Measurements from ENCODE around the gene CCL19. TPM values are rescaled to one million over a fixed set of nuclear protein-coding genes. Genes with fewer than 3 reads are reported as not detected.

CCL19 gene
- total RNA-seq, 2 donors from 2014 or later = not detected

DNA sequence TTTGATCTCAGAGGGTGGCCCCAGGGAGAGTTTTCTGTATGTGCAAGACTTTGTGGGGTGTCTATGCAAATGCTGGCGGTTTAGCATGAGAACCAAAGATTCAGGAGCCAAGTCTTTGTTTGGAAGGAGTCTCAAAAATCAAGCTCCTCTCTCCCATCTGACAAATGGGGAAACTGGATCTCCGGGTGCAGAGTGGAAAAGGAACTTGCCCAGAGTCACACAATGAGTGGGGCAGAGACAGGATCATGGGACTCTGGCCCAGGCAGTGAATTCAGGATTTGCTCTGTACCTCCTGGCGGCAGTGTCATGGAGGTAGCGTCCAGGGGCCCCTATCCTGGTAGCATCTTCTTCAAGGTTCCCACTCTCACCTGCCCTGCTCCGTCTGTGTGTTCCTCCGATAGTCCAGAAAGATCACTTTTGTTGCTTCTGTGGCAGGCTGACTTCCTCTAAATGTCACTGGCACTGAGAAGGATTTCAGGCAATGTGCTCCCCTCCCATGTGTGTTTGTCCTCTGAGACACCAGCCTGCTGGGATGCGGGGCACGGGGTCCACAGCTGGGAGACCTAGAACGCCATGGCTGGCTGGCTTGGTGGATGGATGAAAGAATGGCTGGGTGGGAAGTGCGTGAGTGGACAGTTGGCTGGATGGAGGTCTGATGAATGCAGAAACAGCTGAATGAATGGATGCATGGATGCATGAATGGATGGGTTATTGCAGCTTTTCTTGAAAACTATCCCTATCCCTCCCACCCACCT is 3.6 kb downstream of the CCL19 start:
- Mint-ChIP-seq H3K9me3 (no peaks in the 10 kb centered on the region), H3K36me3 (no peaks in the 10 kb centered on the region), H3K27me3 (no peaks in the 10 kb centered on the region), H3K4me1 (ENCODE audit: low read depth in 2 of 2) (peaks cover 16 to 24% of the 10 kb centered on the region in 2 donors), H3K4me3 (no peak overlapping the region), H3K27ac (no peak overlapping the region)
- ATAC-seq (no peak), DNase-seq (ENCODE audit: low spot score) (no peak)

DNA sequence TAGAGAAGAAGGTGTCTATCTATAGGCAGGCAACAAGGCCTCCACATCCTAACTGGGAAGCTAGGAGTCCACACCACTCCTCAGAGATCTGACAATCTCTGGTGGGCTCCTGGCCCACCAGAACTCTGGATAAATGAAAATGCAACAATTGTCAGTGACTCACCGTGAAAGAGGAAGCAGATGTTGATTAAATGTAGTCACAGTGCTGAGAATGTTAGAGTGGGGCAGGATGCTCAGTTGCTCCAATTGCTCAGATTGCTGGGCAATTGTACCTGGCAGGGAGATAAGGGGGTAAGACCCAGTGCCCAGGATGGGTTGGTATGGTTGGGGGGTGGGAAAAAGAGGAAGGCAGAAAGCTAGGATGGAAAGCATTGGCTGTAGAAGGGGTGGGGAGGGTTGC is 4.3 kb downstream of the CCL19 start:
- Mint-ChIP-seq H3K4me1 (ENCODE audit: low read depth in 2 of 2) (peaks cover 16 to 24% of the 10 kb centered on the region in 2 donors), H3K36me3 (no peaks in the 10 kb centered on the region), H3K27ac (no peak overlapping the region), H3K4me3 (no peak overlapping the region), H3K27me3 (no peaks in the 10 kb centered on the region), H3K9me3 (no peaks in the 10 kb centered on the region)
- no peak for ATAC-seq
- no peak for DNase-seq (ENCODE audit: low spot score)

DNA sequence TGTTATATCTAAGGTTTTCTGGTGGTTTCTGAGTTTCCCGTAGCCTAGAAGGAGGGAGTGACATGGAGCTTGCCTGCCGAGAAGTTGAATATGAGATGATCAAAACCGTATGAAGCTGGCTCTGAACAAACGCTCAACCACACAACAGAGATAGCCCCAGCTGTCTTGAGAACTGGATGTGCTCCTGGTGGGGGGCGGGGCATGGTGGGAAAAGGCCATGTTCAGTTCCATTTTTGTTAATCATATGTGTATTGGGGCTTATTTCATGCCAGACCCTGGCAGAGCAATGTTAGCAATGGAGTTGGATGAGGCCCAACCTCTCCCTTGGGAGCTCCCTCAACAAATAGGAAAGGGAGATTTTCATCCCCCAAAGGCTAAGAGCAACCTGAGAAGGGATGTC is 4.8 kb downstream of the CCL19 start:
- Mint-ChIP-seq H3K27me3 (no peaks in the 10 kb centered on the region), H3K27ac (no peak overlapping the region), H3K4me1 (ENCODE audit: low read depth in 2 of 2) (peaks cover 14 to 24% of the 10 kb centered on the region in 2 donors), H3K9me3 (no peaks in the 10 kb centered on the region), H3K4me3 (no peak overlapping the region), H3K36me3 (no peaks in the 10 kb centered on the region)
- ATAC-seq (no peak), DNase-seq (ENCODE audit: low spot score) (no peak)

DNA sequence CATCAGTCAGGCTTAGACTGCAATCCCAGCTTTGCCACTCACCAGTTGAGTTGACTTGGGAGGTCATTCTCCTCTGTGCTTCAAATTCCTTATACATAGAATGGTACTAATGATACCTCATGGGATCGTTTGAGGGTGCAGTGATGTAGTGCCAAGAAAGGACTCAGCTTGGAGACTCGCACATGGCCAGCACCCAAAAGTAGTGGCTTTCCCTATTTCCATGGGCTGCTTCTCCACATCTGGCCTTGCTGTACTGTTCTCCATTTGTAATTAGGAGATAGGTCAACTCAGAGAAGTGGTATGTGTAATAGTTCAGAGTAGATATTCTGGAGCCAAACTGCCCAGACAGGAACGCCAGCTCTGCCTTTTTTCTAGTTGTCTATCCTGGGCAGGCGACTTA is 5.5 kb downstream of the CCL19 start:
- H3K27ac Mint-ChIP-seq = no peak overlapping the region
- DNase-seq (ENCODE audit: low spot score) = no peak
- H3K9me3 Mint-ChIP-seq = no peaks in the 10 kb centered on the region
- H3K27me3 Mint-ChIP-seq = no peaks in the 10 kb centered on the region
- ATAC-seq = no peak
- H3K36me3 Mint-ChIP-seq = no peaks in the 10 kb centered on the region
- peaks cover 13 to 24% of the 10 kb centered on the region in 2 donors for H3K4me1 Mint-ChIP-seq (ENCODE audit: low read depth in 2 of 2)
- no peak overlapping the region for H3K4me3 Mint-ChIP-seq

DNA sequence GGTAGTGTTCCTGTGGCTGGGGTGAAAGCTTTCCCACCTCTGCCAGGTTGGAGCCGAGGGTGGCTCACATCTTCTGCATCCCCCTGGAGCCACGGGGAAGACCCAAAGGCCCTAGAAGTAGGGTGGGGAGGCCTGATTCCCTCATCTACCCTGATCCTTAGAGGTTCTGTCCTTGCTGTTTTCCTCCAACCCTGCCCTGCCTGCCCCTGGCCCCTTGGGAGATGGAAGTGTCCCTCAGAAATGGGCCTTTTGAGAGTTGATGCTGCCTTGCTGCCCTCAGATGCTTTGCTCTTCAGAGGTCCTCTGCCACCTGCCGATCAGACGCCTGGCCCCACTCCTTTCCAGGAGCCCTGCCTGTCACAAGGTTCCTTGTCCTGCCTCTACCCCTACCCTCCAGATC is 6.3 kb downstream of the CCL19 start:
- no peak for ATAC-seq
- no peak overlapping the region for H3K4me3 Mint-ChIP-seq
- H3K9me3 Mint-ChIP-seq = no peaks in the 10 kb centered on the region
- no peak overlapping the region for H3K27ac Mint-ChIP-seq
- peaks cover 13 to 24% of the 10 kb centered on the region in 2 donors for H3K4me1 Mint-ChIP-seq (ENCODE audit: low read depth in 2 of 2)
- H3K36me3 Mint-ChIP-seq = no peaks in the 10 kb centered on the region
- DNase-seq (ENCODE audit: low spot score) = no peak
- H3K27me3 Mint-ChIP-seq = no peaks in the 10 kb centered on the region

DNA sequence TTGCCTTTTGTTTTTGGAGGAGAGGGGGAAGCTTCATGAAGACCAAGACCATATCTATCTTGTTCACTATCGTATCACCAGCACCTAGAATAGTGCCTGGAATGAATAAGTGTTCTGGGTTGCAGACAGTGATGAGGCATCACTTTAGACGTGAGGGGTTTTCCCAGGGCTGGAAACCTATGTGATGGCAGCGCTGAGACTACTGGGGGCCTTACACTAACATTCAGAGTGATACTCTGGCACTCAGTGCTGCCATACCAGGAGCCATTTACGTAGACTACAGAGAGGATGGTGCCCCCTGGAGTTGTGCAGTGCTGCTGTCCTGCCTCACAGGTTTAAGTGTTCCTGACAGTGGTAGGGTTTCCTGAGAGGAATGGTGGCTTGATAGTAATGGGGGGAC is 6.9 kb downstream of the CCL19 start:
- no peak for DNase-seq (ENCODE audit: low spot score)
- peaks cover 13 to 24% of the 10 kb centered on the region in 2 donors for H3K4me1 Mint-ChIP-seq (ENCODE audit: low read depth in 2 of 2)
- no peaks in the 10 kb centered on the region for H3K9me3 Mint-ChIP-seq
- no peak overlapping the region for H3K27ac Mint-ChIP-seq
- no peaks in the 10 kb centered on the region for H3K27me3 Mint-ChIP-seq
- peak in 1 of 2 donors; percentile 83 for ATAC-seq
- H3K4me3 Mint-ChIP-seq = no peak overlapping the region
- no peaks in the 10 kb centered on the region for H3K36me3 Mint-ChIP-seq

DNA sequence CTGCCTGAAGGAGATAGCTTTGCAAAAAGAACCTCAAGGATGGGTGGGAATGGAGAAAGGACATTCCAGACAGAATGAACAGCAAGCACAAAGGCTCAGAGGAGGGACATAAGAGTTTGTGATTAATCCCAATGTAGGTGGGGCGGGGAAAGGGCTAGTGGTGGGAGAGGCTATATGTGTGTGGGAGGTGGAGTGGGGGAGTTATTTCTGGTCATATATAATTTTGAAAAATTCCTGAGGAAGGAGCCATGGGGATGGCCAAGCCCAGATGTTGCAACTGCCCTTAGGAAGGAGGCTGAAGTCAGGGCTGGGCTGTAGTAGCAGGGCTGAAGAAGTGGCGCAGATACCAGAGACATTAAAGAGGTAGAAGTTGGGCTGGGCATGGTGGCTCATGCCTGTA is 15.2 kb downstream of the CCL19 start:
- no peaks in the 10 kb centered on the region for H3K36me3 Mint-ChIP-seq
- no peak overlapping the region for H3K27ac Mint-ChIP-seq

DNA sequence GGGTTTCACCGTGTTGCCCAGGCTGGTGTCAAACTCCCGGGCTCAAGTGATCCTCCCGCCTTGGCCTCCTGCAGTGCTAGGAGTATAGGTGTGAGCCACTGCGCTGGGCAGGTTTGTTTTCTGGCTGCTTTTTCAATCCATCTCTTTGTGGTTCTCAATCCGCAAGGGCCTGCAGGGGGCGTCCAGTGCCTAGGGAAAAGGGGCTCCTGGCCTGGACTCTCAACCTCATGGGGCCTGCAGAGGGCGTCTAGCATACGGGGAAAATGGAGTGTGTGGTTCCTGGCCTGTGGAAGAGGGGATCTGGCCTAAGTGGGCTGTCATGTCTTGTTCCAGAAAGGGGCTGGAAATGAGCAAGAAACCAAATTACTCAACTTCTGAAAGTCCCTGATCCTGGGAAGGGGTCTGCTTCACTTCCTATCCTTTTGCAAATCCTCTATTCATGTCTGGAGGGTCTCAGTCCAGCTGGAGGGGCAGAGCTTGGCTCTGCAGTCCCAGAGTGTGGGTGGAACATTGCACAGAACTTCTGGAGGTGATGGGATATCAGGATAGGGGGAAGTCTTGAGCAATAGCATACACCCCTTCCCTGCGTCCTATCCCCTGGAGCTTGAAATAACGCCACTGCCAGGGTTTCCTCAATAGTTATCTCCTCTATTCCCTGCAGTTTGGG is 15.9 kb downstream of the CCL19 start:
- Mint-ChIP-seq H3K4me1 (ENCODE audit: low read depth in 2 of 2) (peaks cover 0 to 3% of the 10 kb centered on the region in 2 donors), H3K27ac (no peak overlapping the region), H3K4me3 (no peak overlapping the region)

More for the DNA sequence above, 15.2 kb downstream of the CCL19 start:
- Mint-ChIP-seq H3K4me3 (no peak overlapping the region), H3K9me3 (no peaks in the 10 kb centered on the region), H3K27me3 (no peaks in the 10 kb centered on the region), H3K4me1 (ENCODE audit: low read depth in 2 of 2) (peaks cover 0 to 3% of the 10 kb centered on the region in 2 donors)
- DNase-seq (ENCODE audit: low spot score) (no peak), ATAC-seq (no peak)

DNA sequence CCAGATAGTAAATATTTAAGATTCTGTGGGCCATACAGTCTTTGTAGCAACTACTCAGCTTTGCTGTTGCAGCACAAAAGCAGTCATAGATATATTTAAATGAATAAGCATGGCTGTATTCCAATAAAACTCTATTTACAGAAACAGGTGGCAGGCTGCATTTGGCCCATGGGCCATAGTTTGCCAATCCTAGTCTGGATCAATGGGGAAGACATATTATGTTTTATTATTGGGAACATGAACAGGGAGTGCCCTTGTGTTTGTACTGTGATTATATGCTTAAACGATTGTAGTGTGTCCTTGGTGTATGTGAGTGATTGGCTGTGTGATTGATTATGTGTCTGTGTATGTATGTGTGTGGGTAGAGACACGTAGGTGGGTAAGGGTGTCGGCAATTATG is 16.6 kb downstream of the CCL19 start:
- no peak for DNase-seq (ENCODE audit: low spot score)
- no peak overlapping the region for H3K4me3 Mint-ChIP-seq
- no peaks in the 10 kb centered on the region for H3K27me3 Mint-ChIP-seq
- H3K27ac Mint-ChIP-seq = no peak overlapping the region
- H3K4me1 Mint-ChIP-seq (ENCODE audit: low read depth in 2 of 2) = peaks cover 0 to 3% of the 10 kb centered on the region in 2 donors
- H3K9me3 Mint-ChIP-seq = no peaks in the 10 kb centered on the region
- no peak for ATAC-seq
- no peaks in the 10 kb centered on the region for H3K36me3 Mint-ChIP-seq

More for the DNA sequence above, 15.9 kb downstream of the CCL19 start:
- H3K9me3 Mint-ChIP-seq = no peaks in the 10 kb centered on the region
- H3K36me3 Mint-ChIP-seq = no peaks in the 10 kb centered on the region
- ATAC-seq (peak; percentile 61 to 68), DNase-seq (ENCODE audit: low spot score) (no peak)
- no peaks in the 10 kb centered on the region for H3K27me3 Mint-ChIP-seq

DNA sequence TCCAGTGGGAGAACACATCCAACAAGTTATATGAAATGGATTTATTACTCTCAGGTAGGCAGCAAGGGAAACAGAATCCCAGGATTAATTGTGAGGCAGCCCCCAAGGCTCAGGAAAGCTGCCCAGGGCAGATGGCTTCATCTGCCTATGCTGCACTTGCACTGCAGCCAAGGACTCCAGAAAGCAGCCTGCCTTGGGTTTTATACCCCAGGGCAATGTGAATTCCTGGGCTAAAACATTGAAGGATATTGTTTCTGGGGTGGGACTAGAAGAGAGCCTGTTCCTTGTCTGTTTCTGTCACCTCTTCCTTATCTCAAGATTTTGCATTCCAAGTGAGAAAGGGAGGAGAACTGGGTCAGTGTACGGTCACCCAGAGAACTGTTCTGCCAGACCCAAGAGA is 19.8 kb downstream of the CCL19 start:
- Mint-ChIP-seq H3K27me3 (no peaks in the 10 kb centered on the region), H3K27ac (no peak overlapping the region), H3K36me3 (no peaks in the 10 kb centered on the region), H3K4me1 (ENCODE audit: low read depth in 2 of 2) (peaks cover 5 to 7% of the 10 kb centered on the region in 2 donors), H3K4me3 (no peak overlapping the region), H3K9me3 (no peaks in the 10 kb centered on the region)
- ATAC-seq (no peak), DNase-seq (ENCODE audit: low spot score) (no peak)

DNA sequence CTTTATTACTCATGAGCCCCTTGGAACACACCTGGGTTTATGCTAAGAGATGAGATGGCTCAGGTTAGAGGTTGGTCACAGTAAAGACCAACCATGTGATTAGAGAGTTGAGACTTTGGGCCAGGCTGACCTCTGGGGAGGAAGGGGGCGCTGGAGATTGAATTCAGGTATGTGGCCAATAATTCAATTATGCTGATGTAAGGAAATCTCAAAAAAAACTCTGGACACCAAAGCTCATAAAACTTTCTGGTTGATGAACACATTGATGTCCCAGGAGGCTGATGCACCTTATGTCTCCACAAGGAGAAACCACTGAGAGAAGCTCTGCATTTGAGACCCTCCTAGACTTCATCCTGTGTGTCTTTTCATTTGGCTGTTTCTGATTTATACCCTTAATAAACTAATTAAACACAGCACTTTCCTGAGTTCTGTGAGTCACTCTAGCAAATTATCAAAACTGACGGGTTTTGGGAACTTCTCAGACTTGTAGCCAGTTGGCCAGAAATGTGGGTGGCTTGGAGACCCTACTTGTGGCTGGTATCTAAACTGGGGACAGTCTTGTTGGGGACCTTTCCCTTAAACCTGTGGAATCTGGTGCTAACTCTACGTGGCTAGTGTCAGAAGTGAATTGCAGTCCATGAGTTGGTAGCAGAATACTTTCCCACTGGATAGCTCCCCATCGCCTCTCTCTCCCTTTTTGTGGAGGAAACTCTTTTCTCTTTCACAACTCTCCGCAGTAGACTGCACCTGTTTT is 21.1 kb downstream of the CCL19 start:
- H3K27me3 Mint-ChIP-seq = no peaks in the 10 kb centered on the region
- H3K4me1 Mint-ChIP-seq (ENCODE audit: low read depth in 2 of 2) = peaks cover 5 to 9% of the 10 kb centered on the region in 2 donors
- no peak overlapping the region for H3K27ac Mint-ChIP-seq
- DNase-seq (ENCODE audit: low spot score) = no peak
- no peak overlapping the region for H3K4me3 Mint-ChIP-seq
- H3K36me3 Mint-ChIP-seq = no peaks in the 10 kb centered on the region
- no peaks in the 10 kb centered on the region for H3K9me3 Mint-ChIP-seq
- no peak for ATAC-seq

DNA sequence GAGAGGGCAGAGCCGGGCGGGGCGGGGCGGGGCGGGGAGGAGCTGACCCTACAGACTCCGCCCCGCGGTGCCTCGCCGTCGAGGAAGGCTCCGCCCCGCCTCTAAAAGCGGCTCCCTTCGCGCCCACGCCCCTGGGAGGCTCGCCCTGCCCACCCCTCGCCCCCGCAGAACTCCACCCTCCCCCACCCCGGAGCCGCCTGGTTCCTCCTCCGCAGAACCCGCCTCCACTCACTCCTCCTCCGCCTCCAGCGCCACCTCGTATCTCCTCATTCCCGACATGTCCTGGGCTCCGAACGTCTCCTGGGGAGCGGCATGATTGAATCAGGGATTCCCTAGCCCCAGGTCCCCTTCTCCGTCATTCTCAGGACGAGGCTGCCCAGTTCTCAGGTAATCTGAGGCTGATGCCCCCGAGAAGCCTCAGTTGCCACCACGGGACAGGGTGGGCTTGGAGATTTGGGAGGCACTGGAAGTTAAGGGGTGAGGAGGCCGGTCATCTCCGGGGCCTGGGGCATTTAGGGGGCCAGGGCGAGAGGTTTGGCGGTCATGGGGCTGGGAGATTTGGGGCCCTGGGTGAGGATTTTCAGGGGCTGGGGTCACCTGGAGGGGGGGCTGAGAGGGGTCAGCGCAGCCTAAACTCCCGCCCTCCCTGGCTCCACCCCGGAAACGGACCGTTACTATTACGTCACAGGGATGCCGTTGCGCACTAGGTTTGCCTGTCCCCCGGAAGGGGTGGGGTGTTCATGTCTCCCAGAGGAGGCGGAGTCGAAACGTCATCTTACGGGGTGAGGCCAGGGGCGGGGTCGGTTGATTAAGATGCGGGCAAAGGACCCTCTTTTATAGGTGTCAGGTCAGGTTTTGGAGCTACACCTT is 25.5 kb downstream of the CCL19 start:
- Mint-ChIP-seq H3K27me3 (no peaks in the 10 kb centered on the region), H3K9me3 (no peaks in the 10 kb centered on the region), H3K4me3 (peak overlapping the region; percentile 88), H3K4me1 (ENCODE audit: low read depth in 2 of 2) (peaks cover 18 to 23% of the 10 kb centered on the region in 2 donors), H3K36me3 (no peaks in the 10 kb centered on the region), H3K27ac (peak overlapping the region; percentile 76 to 85)
- peak; percentile 93 for DNase-seq (ENCODE audit: low spot score)
- peak; percentile 91 to 93 for ATAC-seq

DNA sequence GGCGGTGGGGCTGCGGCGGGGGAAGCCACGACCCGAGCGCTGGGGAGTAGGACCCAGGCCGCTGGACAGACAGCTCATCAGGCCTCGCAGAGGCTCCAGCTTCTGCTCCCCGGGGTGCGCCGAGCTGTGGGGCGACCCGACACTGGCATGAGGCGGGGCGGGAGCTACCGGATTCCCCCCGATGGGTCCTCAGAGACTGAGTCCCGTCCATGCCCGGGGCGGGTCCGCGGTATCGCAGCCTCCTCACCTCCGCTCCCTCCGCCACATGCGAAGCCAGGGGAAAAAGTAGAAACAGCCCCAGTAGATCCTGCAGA is 26.1 kb downstream of the CCL19 start:
- Mint-ChIP-seq H3K4me3 (peak overlapping the region; percentile 88), H3K27ac (peak overlapping the region; percentile 14 to 85), H3K4me1 (ENCODE audit: low read depth in 2 of 2) (peaks cover 18 to 23% of the 10 kb centered on the region in 2 donors), H3K9me3 (no peaks in the 10 kb centered on the region), H3K36me3 (no peaks in the 10 kb centered on the region), H3K27me3 (no peaks in the 10 kb centered on the region)
- DNase-seq (ENCODE audit: low spot score) = no peak
- no peak for ATAC-seq
